Tibial nerve (tissue), 4 donors: Measurements from ENCODE around the gene POM121L12. TPM values are rescaled to one million over a fixed set of nuclear protein-coding genes. Genes with fewer than 3 reads are reported as not detected.

Experiments
- DNase-seq, 2 donors: peaks; one replicate each; pipeline ENCODE4 v3.0.0-alpha.2; 2019; ENCODE audit warnings: low spot score in 2 of 2
- H3K27ac ChIP-seq, 4 donors: fragments of 200-600 bp; sonication (generic) in 3 of 4; one replicate each; pipeline ENCODE4 v1.5.1; 2017 to 2019; ENCODE audit warnings: mild to moderate bottlenecking in 1 of 4
- H3K27me3 ChIP-seq, 2 donors: fragments of 200-600 bp; sonication (generic) in 1 of 2; one replicate each; pipeline versions ENCODE4 v1.5.1 to v1.6.0; 2017 to 2019
- H3K36me3 ChIP-seq, 3 donors: fragments of 200-600 bp; sonication (generic); one replicate each; pipeline ENCODE4 v1.5.1; 2018 to 2019
- H3K4me1 ChIP-seq, 4 donors: fragments of 200-600 bp; sonication (generic) in 3 of 4; one replicate each; pipeline ENCODE4 v1.5.1; 2017 to 2019
- H3K4me3 ChIP-seq, 4 donors: fragments of 200-600 bp; sonication (generic) in 3 of 4; one replicate each; pipeline ENCODE4 v1.5.1; 2017 to 2019; ENCODE audit warnings: mild to moderate bottlenecking in 1 of 4, moderate library complexity in 1 of 4
- H3K9me3 ChIP-seq, 4 donors: fragments of 200-600 bp; sonication (generic) in 3 of 4; one replicate each; pipeline ENCODE4 v1.5.1; 2017 to 2019
- CTCF ChIP-seq, 5 experiments: fragments of 200-600 bp in 3 of 5; fragments of 450-650 bp in 2 of 5; sonication (generic) in 3 of 5; IDR thresholded peaks; one replicate each; pipeline ENCODE4 v1.5.1; 2016 to 2019; ENCODE audit warnings: antibody characterized with exemption in 5 of 5, mild to moderate bottlenecking in 3 of 5, moderate library complexity in 2 of 5
- EP300 ChIP-seq, 2 donors: sonication (generic); formaldehyde crosslinking; IDR thresholded peaks; one replicate each; pipeline ENCODE4 v1.6.1; 2017; ENCODE audit warnings: antibody characterized with exemption in 2 of 2, mild to moderate bottlenecking in 1 of 2
- POLR2A ChIP-seq, 2 donors: fragments of 450-650 bp; IDR thresholded peaks; one replicate each; pipeline ENCODE4 v1.6.1; 2017; ENCODE audit warnings: antibody characterized with exemption in 2 of 2, mild to moderate bottlenecking in 2 of 2, moderate library complexity in 2 of 2
- WGBS, 2 donors: methylation state at CpG; one replicate each; pipeline ENCODE4 v1.1.5; 2018; 5-methylcytosine and 5-hydroxymethylcytosine counted together
- total RNA-seq, 4 donors: library from RNA; depleted of rRNA; stranded (reverse); fragments of >200 nt; gene quantifications; one replicate each; pipeline ENCODE4 v1.1.0, GENCODE V29; 2016

The POM121L12 gene
- total RNA-seq, 4 donors from 2014 or later = not detected

GRCh38 chr7:53050433-53050832 lies 15.0 kb downstream of the POM121L12 start:
- no peaks in the 10 kb centered on the region for H3K27me3 ChIP-seq
- H3K4me1 ChIP-seq = no peaks in the 10 kb centered on the region
- H3K9me3 ChIP-seq = no peaks in the 10 kb centered on the region
- H3K27ac ChIP-seq = no peak overlapping the region
- H3K4me3 ChIP-seq = no peak overlapping the region
- 77 to 83% methylated on average over 2 of the region's 2 CpGs for WGBS, 2 donors
- TF ChIP-seq CTCF (IDR thresholded peaks at IDR 0.05) = no peak
- TF ChIP-seq POLR2A (IDR thresholded peaks at IDR 0.05) = no peak
- TF ChIP-seq EP300 (IDR thresholded peaks at IDR 0.05) = no peak
- DNase-seq = no peak
- H3K36me3 ChIP-seq = no peaks in the 10 kb centered on the region

- no peak for DNase-seq
- no peaks in the 10 kb centered on the region for H3K27me3 ChIP-seq
- no peak overlapping the region for H3K4me3 ChIP-seq
- H3K4me1 ChIP-seq = peaks cover 0 to 9% (median 0%) of the 10 kb centered on the region in 4 donors
- H3K9me3 ChIP-seq = peaks cover 0 to 4% (median 0%) of the 10 kb centered on the region in 4 donors
- H3K36me3 ChIP-seq = no peaks in the 10 kb centered on the region
- WGBS, 2 donors = 42 to 71% methylated on average over 2 of the region's 2 CpGs
- no peak overlapping the region for H3K27ac ChIP-seq
- TF ChIP-seq EP300 (IDR thresholded peaks at IDR 0.05) = no peak
Observed at GRCh38 chr7:53059591-53059990, 24.2 kb downstream of the POM121L12 start.

GRCh38 chr7:53060066-53060465 lies 24.6 kb downstream of the POM121L12 start:
- no peak overlapping the region for H3K27ac ChIP-seq
- 87 to 94% methylated on average over 1 of the region's 1 CpG for WGBS, 2 donors
- peaks cover 0 to 9% (median 0%) of the 10 kb centered on the region in 4 donors for H3K4me1 ChIP-seq
- H3K4me3 ChIP-seq = no peak overlapping the region
- no peaks in the 10 kb centered on the region for H3K27me3 ChIP-seq
- H3K9me3 ChIP-seq = peaks cover 0 to 4% (median 0%) of the 10 kb centered on the region in 4 donors
- no peak for DNase-seq
- H3K36me3 ChIP-seq = no peaks in the 10 kb centered on the region
- TF ChIP-seq CTCF (IDR thresholded peaks at IDR 0.05) (no peak), POLR2A (IDR thresholded peaks at IDR 0.05) (no peak), EP300 (IDR thresholded peaks at IDR 0.05) (no peak)

GRCh38 chr7:53062796-53063195 lies 27.4 kb downstream of the POM121L12 start:
- H3K9me3 ChIP-seq = peaks cover 0 to 10% (median 0%) of the 10 kb centered on the region in 4 donors
- H3K4me1 ChIP-seq = peaks cover 0 to 9% (median 0%) of the 10 kb centered on the region in 4 donors
- DNase-seq = no peak
- no peaks in the 10 kb centered on the region for H3K36me3 ChIP-seq
- H3K27me3 ChIP-seq = no peaks in the 10 kb centered on the region
- H3K4me3 ChIP-seq = no peak overlapping the region
- TF ChIP-seq POLR2A (IDR thresholded peaks at IDR 0.05) = no peak
- no peak for TF ChIP-seq CTCF (IDR thresholded peaks at IDR 0.05)
- H3K27ac ChIP-seq = peak overlapping the region in 1 of 4 donors; percentile 25

- no peak for TF ChIP-seq EP300 (IDR thresholded peaks at IDR 0.05)
- no peak for TF ChIP-seq POLR2A (IDR thresholded peaks at IDR 0.05)
- no peak for TF ChIP-seq CTCF (IDR thresholded peaks at IDR 0.05)
- H3K36me3 ChIP-seq = no peaks in the 10 kb centered on the region
Observed at GRCh38 chr7:53068673-53069072, 33.2 kb downstream of the POM121L12 start.

GRCh38 chr7:53070883-53071282 lies 35.5 kb downstream of the POM121L12 start:
- DNase-seq = no peak
- Histone ChIP-seq H3K27ac (no peak overlapping the region), H3K27me3 (no peaks in the 10 kb centered on the region), H3K9me3 (peaks cover 0 to 3% (median 0%) of the 10 kb centered on the region in 4 donors), H3K36me3 (no peaks in the 10 kb centered on the region), H3K4me1 (no peaks in the 10 kb centered on the region), H3K4me3 (no peak overlapping the region)
- TF ChIP-seq CTCF (IDR thresholded peaks at IDR 0.05) (no peak), POLR2A (IDR thresholded peaks at IDR 0.05) (no peak), EP300 (IDR thresholded peaks at IDR 0.05) (no peak)
- 67 to 73% methylated on average over 2 of the region's 2 CpGs for WGBS, 2 donors

More at GRCh38 chr7:53068673-53069072, 33.2 kb downstream of the POM121L12 start:
- peaks cover 0 to 5% (median 0%) of the 10 kb centered on the region in 4 donors for H3K9me3 ChIP-seq
- DNase-seq = no peak
- H3K4me3 ChIP-seq = no peak overlapping the region
- H3K27me3 ChIP-seq = no peaks in the 10 kb centered on the region
- 93 to 96% methylated on average over 2 of the region's 2 CpGs for WGBS, 2 donors
- H3K27ac ChIP-seq = no peak overlapping the region
- H3K4me1 ChIP-seq = no peaks in the 10 kb centered on the region
